Activated CD8-positive, alpha-beta T cell treated with anti-CD3 and anti-CD28 coated beads for 36 hours (primary cell): ENCODE measurements around the gene PGLYRP1. TPM values are rescaled to one million over a fixed set of nuclear protein-coding genes. Genes with fewer than 3 reads are reported as not detected.

Experiments
- ATAC-seq: fragments of 200-7000 bp; cut with Tn5 transposase; one replicate; pipeline ENCODE4 v1.10.0; 2021; ENCODE audit warnings: mild to moderate bottlenecking, moderate library complexity
- CTCF ChIA-PET: fragments of 350-600 bp; sonication (Branson Sonifier 250); formaldehyde crosslinking; loops from one replicate; lab custom pipeline; 2021; ENCODE audit warnings: antibody characterized with exemption; lab: Charles Lee
- POLR2A ChIA-PET: fragments of 350-600 bp; sonication (Branson Sonifier 250); formaldehyde crosslinking; loops from one replicate; lab custom pipeline; 2021; ENCODE audit warnings: antibody characterized with exemption; lab: Charles Lee
- DNase-seq: peaks from one replicate; pipeline ENCODE4 v3.0.0-alpha.2; 2020
- H3K27ac Mint-ChIP-seq: one replicate; pipeline ENCODE4 v1.8.0; 2021; ENCODE audit warnings: mild to moderate bottlenecking, mixed read lengths
- H3K27me3 Mint-ChIP-seq: one replicate; pipeline ENCODE4 v1.8.0; 2021; ENCODE audit warnings: mixed read lengths
- H3K36me3 Mint-ChIP-seq: one replicate; pipeline ENCODE4 v1.8.0; 2021; ENCODE audit warnings: low read depth, mixed read lengths
- H3K4me1 Mint-ChIP-seq: one replicate; pipeline ENCODE4 v1.8.0; 2021; ENCODE audit warnings: low read depth, mixed read lengths
- H3K4me3 Mint-ChIP-seq: one replicate; pipeline ENCODE4 v1.8.0; 2021; ENCODE audit warnings: mild to moderate bottlenecking, moderate library complexity, mixed read lengths
- H3K9me3 Mint-ChIP-seq: one replicate; pipeline ENCODE4 v1.8.0; 2021; ENCODE audit warnings: mixed read lengths
- intact Hi-C: fragments of 100-400 bp; cut with micrococcal nuclease; formaldehyde crosslinking; loops from one replicate; pipeline ENCODE4 v1.10.0; 2022
- total RNA-seq, 2 experiments: library from RNA; stranded (reverse); gene quantifications; one replicate each; pipeline ENCODE4 v1.2.3, GENCODE V29; 2021
- TF ChIP-seq, protein P1 (sequence below): fragments of 200-600 bp; IDR thresholded peaks from one replicate; pipeline ENCODE4 v1.8.0; 2022; ENCODE audit warnings: antibody characterized with exemption, mild to moderate bottlenecking

The PGLYRP1 gene
- total RNA-seq, 2 experiments from 2014 or later, result not detected

DNA sequence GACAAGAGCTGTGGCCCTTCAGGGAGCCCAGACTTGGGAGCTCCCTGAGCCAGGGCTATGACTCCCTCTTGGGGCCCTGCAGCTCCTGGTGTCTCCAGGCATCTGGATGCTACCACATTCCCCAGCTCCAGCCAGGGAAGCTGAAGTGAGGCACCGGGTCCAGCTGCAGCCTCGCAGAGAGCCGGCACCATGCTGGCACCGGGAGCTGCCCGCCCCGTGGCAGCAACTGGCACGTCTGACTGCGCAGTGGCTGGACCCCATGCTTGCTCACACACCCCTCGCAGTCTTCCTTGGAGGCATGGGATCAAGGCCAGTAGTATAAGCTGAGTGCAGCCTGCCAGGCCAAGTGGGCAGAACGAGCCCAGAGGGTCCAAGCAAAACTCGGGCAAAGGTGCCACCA is 10.5 kb upstream of the PGLYRP1 start:
- POLR2A ChIA-PET, result interaction anchor here (1.0 kb wide), 1 partner anchor 227 kb away, joined by 3 read pairs; no protein-coding TSS in a partner anchor

DNA sequence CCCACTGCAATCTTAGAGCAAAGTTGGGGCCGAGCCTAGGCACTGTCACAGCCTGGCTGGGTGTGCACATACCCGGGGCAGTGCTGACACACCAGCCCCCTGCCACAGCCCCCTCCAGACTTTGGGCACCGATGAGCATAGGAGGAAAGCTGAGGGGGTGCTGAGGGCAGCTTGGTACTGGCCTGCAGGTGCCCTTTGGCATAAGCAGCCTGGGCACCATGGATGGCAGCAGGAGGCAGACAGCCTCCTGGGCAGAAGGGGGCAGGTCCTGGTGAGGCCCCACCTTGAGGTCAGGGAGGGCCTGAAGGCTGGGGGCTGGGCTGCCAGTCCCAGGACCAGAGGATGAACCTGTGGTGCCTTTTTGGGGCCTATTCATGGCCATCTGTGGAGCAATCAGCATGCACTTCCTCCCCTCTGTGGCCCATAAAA is 9.8 kb upstream of the PGLYRP1 start:
- ATAC-seq, result no peak
- intact Hi-C loops, result no loop called here
- H3K36me3 Mint-ChIP-seq, result no peaks in the 10 kb centered on the region
- no peaks in the 10 kb centered on the region for H3K9me3 Mint-ChIP-seq
- DNase-seq, result no peak
- POLR2A ChIA-PET, result interaction anchor here (1.0 kb wide), 1 partner anchor 228 kb away, joined by 3 read pairs; no protein-coding TSS in a partner anchor
- H3K27ac Mint-ChIP-seq, result no peak overlapping the region
- TF ChIP-seq, protein P1, sequence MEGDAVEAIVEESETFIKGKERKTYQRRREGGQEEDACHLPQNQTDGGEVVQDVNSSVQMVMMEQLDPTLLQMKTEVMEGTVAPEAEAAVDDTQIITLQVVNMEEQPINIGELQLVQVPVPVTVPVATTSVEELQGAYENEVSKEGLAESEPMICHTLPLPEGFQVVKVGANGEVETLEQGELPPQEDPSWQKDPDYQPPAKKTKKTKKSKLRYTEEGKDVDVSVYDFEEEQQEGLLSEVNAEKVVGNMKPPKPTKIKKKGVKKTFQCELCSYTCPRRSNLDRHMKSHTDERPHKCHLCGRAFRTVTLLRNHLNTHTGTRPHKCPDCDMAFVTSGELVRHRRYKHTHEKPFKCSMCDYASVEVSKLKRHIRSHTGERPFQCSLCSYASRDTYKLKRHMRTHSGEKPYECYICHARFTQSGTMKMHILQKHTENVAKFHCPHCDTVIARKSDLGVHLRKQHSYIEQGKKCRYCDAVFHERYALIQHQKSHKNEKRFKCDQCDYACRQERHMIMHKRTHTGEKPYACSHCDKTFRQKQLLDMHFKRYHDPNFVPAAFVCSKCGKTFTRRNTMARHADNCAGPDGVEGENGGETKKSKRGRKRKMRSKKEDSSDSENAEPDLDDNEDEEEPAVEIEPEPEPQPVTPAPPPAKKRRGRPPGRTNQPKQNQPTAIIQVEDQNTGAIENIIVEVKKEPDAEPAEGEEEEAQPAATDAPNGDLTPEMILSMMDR, result no peak
- no peak overlapping the region for H3K4me3 Mint-ChIP-seq
- CTCF ChIA-PET, result interaction anchor here (0.6 to 2.0 kb wide), 5 partner anchors 44 to 233 kb away, joined by 3 to 7 read pairs (median 6); no protein-coding TSS in a partner anchor
- peaks cover 2% of the 10 kb centered on the region for H3K4me1 Mint-ChIP-seq
- peaks cover 10% of the 10 kb centered on the region for H3K27me3 Mint-ChIP-seq

More for the DNA sequence above, 10.5 kb upstream of the PGLYRP1 start:
- TF ChIP-seq, protein P1, result no peak
- CTCF ChIA-PET, result interaction anchor here (0.9 to 2.0 kb wide), 3 partner anchors 43 to 231 kb away, joined by 6 to 7 read pairs (median 6); no protein-coding TSS in a partner anchor
- DNase-seq (no peak), ATAC-seq (no peak)
- no peak overlapping the region for H3K27ac Mint-ChIP-seq
- intact Hi-C loops, result no loop called here
- no peaks in the 10 kb centered on the region for H3K9me3 Mint-ChIP-seq
- peaks cover 10% of the 10 kb centered on the region for H3K27me3 Mint-ChIP-seq
- H3K4me1 Mint-ChIP-seq, result peaks cover 2% of the 10 kb centered on the region
- no peak overlapping the region for H3K4me3 Mint-ChIP-seq
- H3K36me3 Mint-ChIP-seq, result no peaks in the 10 kb centered on the region

DNA sequence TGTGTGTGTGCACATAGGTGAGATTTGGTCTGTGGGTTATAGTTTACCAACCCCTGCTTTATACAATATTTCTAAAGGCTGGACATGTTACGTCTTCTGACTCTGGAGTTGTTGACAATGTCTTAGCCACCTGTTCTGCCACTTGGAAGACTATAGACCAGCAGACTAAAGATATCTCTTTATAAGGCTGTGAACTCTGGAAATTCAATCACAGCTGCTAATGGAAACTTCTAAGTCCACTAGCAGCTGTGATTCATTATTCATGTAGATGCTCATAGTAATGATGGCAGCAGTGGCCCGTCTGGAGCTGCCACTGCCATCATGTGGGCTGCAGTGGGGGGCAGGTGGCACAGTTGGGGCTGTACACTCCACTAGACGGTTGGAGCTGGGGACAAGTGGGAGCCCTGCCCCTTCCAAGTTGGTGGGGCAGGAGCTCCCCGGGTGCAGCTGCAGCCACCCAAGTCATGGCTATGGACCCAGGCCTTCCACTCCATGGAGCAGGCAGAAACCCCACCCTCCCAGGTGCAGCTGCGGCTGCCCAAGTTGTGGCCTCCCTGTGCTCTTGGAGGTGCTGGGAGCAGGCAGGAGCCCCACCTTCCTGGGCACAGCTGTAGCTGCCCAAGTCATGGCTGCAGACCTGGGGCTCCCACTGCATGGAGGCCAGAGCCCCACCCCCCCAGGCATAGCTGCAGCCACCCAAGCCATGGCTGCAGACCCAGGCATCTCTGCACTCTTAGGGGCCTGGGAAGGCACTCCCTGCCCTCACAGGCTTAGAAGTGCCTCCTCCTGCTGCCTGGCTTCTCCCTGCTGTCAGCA is 9.1 kb upstream of the PGLYRP1 start:
- ChIA-PET CTCF (interaction anchor here (0.6 to 2.0 kb wide), 4 partner anchors 45 to 234 kb away, joined by 3 to 7 read pairs (median 4); no protein-coding TSS in a partner anchor), POLR2A (no interaction called here)
- DNase-seq, result no peak
- H3K9me3 Mint-ChIP-seq, result no peaks in the 10 kb centered on the region
- no peaks in the 10 kb centered on the region for H3K36me3 Mint-ChIP-seq
- H3K27ac Mint-ChIP-seq, result no peak overlapping the region
- peaks cover 2% of the 10 kb centered on the region for H3K4me1 Mint-ChIP-seq
- peaks cover 10% of the 10 kb centered on the region for H3K27me3 Mint-ChIP-seq
- no peak for ATAC-seq
- no peak overlapping the region for H3K4me3 Mint-ChIP-seq
- intact Hi-C loops, result no loop called here
- TF ChIP-seq, protein P1, result no peak

DNA sequence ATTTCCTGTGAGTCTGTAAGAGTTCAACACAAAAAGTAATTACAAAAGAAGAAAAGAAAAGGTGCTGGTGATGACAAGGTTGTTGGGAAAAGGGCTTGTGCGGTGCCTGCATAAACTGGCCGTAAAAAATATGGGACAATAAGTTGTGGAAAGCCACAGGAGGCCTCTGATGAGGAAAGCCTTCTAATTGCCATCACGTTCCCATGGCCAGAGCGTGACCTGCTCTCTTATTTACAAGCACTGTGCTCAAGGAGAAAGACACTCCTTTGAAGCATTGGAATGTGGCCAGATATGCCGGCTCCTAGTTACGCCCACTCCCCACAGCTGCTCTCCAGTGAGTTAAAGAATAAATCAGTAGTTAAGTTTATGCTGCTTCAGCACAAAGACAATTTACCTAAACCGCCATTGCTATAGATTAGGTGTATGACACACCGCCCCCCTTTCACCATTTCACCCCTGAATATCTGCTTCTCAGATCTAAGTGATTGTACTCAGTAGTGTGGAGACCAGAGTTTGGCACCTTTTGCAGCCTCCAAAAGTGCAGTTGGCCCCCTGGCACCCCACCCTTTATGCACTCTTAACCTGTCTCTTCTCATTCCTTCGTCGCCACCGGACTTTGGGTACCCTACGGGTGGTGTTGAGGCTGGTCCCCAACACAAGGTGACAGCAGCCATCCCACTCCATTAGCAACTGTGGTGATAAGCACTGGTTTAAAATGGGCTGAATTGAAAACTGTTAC is 8.1 kb upstream of the PGLYRP1 start:
- no peak overlapping the region for H3K27ac Mint-ChIP-seq
- no peaks in the 10 kb centered on the region for H3K36me3 Mint-ChIP-seq
- DNase-seq (no peak), ATAC-seq (no peak)
- POLR2A ChIA-PET, result no interaction called here
- CTCF ChIA-PET, result interaction anchor here (1.2 kb wide), 1 partner anchor 235 kb away, joined by 6 read pairs; no protein-coding TSS in a partner anchor
- no peak overlapping the region for H3K4me3 Mint-ChIP-seq
- peaks cover 19% of the 10 kb centered on the region for H3K27me3 Mint-ChIP-seq
- no peaks in the 10 kb centered on the region for H3K9me3 Mint-ChIP-seq
- intact Hi-C loops, result no loop called here
- TF ChIP-seq, protein P1, result no peak
- peaks cover 12% of the 10 kb centered on the region for H3K4me1 Mint-ChIP-seq
